GM18873 (cell line): ENCODE measurements around the gene PTGES3L.
"Not testable (repeated sequence)": the region's sequence is repeated elsewhere in the genome, so short reads cannot be mapped to it uniquely, and the experiment has no call there.

Experiments used
- ATAC-seq: cut with Tn5 transposase; IDR thresholded peaks from one replicate; pipeline ENCODE4 v1.9.1; 2021; ENCODE audit warnings: mild to moderate bottlenecking, moderate library complexity, moderate number of reproducible peaks; ENCODE audit not compliant: unreplicated experiment, low FRiP score

The PTGES3L gene

DNA sequence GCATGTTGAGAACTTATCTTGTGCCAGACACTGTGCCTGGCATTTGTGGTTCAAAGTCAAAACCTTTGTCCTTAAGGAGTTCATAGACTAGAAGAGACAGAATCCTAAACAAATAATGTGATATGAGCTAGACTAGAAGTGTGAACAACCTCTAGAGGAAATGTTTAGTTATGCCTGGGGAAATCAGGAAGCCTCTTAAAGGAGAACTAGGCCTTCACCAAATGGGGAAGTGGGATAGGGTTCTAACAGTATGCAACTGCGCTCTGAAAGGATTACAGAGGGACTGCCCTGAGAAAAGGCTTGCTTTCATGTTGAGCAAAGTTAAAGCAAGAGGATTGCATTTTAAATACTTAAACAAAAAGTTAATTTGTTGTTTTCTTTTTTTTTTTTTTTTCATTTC is 5.3 kb upstream of the PTGES3L start:
- no peak for ATAC-seq

DNA sequence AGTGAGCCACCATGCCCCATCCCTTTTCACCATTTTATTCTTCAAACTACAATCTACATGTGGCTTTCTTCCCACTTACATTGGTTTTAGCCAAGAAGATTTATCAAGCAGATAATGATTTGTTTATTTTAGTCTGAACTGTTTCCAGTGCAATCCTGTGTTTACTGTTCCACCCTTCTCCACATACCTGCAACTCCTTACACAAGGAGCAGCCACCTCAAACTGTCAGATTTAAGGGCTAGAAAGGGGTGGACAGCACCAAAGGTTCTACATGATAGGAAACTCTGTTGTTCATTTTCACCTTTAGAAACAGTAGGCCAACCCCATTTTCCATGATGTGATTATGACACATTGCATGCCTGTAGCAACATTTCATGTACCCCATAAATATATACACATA is 2.4 kb upstream of the PTGES3L start:
- ATAC-seq: no peak

DNA sequence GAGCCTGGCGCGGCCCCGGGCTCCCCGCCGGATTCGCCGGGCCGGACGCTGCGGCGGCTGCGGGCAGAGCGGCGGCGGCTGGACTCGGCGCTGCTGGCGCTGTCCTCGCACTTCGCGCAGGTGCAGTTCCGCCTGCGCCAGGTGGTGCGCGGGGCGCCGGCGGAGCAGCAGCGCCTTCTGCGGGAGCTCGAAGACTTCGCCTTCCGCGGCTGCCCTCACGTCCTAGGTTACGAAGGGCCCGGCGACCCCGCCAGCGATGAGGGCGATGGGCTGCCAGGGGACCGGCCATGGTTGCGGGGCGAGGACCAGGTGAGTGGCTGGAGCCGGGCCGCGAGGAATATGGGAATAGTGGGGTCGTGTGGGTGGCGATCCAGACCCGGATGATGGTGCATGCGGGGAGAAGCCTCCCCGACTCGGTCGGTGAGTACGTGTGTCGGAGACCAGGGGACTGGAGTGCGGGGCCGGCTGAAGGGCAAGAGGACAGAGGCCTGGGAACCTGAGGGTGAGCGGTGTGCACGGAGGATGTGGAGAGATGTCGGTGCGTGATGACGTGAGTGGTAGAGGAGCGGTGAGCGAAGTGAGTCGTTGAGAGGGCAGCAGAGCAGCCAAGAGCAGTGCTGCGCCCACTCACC is 1.0 kb upstream of the PTGES3L start:
- ATAC-seq: peak; percentile 42

DNA sequence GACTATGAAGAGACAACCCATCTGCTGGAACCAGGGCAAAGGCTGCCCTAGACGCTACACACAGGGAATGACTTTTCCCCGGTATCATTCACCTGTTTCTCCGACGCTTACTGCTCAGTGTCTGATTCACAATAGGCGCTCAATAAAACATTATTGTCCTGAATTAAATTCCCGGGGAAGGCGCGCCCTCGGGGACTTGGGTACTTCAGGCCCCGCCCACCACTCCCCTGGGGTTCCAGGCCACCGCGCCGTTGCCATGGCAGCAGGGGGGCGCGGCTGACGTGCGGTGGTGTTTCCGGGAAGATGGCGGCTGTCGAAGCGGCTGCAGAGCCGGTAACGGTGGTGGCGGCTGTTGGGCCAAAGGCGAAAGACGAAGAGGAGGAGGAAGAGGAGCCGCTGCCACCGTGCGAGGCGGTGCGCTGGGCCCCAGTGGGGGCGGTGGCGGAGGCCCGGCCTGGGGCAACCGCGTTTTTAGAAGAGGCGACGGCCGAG is 440 bp upstream of the PTGES3L start, which contains the start of gene RUNDC1:
Gene RUNDC1 (plus strand): TSS at position 292 of the 492 bp plus-strand sequence. CDS start 12 bp downstream, at position 304.
- peak; percentile 38 for ATAC-seq

DNA sequence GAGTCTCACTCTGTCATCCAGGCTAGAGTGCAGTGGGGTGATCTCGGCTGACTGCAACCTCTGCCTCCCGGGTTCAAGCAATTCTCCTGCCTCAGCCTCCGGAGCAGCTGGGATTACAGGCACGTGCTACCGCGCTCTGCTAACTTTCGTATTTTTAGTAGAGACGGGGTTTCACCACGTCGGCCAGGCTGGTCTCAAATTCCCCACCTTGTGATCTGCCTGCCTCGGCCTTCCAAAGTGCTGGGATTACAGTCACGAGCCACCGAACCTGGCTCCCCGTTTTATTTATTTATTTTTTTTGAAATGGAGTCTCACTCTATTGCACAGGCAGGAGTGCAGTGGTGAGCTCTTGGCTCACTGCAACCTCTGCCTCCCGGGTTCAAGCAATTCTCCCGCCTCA is 4.2 kb downstream of the PTGES3L start:
- not testable (repeated sequence) for ATAC-seq

DNA sequence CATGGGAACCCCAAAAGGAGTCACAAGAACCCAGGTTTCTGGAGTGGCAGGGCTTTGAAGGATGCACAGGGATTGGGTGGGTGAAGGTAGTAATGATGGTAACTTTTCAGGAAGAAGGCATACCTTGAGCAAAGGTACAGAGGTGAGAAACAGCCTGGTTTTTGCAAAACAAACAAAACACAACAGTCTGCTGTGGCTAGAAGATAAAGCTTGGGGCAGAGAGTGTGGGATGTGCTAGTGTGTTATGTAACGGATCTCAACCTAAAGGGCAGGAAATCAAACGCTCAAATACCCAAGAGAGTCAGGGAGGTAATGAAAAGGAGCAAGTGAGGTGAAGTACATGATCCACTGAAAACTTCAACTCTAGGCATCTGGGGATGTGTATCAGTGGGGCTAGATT is 4.6 kb downstream of the PTGES3L start:
- ATAC-seq: no peak

DNA sequence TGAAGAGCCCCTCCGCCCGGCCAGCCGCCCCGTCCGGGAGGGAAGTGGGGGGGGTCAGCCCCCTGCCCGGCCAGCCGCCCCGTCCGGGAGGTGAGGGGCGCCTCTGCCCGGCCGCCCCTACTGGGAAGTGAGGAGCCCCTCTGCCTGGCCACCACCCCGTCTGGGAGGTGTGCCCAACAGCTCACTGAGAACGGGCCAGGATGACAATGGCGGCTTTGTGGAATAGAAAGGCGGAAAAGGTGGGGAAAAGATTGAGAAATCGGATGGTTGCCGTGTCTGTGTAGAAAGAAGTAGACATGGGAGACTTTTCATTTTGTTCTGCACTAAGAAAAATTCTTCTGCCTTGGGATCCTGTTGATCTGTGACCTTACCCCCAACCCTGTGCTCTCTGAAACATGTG is 6.6 kb downstream of the PTGES3L start:
- not testable (repeated sequence) for ATAC-seq

DNA sequence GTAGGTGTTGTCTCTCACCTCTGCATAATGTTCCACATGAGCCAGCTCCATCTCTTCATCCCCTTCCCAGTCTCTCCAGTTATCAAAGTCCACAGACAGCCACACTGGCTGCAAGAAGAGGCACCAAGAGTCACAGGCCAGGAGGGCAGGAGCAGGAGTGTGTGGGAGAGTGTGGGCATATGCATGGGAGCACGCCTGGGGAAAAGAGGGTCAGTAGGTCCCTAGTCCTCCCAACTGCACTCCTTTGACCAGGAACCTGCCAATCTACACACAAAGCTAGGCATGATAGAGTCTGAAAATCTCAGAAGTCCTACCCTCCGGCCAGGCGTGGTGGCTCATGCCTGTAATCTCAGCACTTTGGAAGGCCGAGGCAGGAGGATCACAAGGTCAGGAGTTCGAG is 8.3 kb downstream of the PTGES3L start:
- no peak for ATAC-seq

DNA sequence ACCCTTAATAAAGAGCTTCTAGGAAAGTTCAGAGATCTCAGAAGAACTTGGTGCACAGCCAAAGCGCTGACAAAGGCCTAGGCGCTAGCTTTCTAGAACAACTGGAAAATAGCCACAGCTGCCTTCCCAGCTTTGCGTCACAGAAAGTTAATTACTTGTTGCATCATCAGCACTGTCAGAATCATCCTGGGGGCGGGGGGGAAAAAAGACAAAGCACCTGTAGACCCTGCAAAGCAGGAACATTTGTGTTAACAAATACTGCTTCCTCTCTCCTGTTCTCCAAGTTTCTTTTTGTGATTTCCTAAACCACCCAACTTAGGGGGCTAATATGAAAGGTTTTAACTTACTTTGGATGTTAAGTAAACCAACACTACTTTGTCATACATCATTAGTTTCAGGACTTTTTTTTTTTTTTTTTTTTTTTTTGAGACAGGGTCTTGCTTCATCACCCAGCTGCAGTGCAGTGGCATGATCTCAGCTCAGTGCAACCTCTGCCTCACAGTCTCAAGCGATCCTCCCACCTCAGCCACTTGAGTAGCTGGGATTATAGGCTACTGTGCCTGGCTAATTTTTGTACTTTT is 10.8 kb downstream of the PTGES3L start:
- ATAC-seq: no peak

DNA sequence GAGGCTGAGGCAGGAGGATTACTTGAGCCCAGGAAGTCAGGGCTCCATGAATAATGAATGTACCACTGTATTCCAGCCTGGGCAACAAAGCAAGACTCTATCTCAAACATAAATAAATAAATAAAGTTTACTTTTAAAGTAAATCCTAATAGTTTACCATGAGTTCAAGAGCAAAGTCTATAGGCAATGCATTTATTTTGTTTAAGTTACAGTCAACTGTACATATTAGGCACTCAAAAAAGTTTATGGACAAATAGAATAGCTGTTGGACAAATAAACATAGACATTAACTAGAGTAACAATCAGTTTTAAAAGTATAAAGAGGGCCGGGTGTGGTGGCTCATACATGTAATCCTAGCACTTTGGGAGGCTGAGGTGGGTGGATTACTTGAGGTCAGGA is 12.0 kb downstream of the PTGES3L start:
- no peak for ATAC-seq

DNA sequence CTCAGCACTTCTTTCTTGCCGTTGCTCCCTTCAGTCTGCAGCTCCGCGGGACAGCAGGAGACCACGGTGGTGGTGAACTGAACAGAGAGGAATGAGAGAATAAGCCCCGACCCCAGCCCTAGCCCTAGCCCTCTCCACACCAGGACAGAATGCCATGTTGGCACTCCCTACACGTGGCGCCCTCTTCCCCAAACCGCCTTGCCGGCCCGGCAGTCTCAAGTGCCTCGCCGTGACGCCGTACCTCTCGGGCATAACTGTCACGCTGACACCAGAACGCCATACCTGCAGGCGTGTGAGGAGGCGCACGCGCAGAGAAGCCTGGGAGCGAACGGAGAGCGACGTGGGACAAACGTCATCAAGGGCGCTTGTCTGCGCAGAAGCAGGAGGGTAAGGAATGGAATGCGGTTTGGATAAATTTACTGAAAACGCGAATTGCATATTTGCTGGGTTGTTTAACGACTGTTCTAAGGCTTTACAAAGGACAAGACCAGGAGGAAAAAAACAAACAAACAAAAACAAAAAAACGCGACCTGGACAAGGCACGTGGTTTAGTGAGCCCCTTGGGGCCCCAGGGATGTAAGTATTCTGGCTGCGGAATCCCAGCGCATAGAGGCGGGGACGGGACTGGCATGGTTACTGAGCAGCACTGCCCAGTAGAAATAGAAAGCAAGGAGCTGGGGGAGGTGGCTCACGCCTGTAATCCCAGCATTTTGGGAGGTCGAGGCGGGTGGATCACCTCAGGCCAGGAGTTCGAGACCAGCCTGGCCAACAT is 15.5 kb downstream of the PTGES3L start, which contains the start of gene AARSD1:
Gene AARSD1 (minus strand): TSS at position 294 of the 772 bp plus-strand sequence. CDS start 14 bp downstream, at position 280.
- ATAC-seq: no peak

DNA sequence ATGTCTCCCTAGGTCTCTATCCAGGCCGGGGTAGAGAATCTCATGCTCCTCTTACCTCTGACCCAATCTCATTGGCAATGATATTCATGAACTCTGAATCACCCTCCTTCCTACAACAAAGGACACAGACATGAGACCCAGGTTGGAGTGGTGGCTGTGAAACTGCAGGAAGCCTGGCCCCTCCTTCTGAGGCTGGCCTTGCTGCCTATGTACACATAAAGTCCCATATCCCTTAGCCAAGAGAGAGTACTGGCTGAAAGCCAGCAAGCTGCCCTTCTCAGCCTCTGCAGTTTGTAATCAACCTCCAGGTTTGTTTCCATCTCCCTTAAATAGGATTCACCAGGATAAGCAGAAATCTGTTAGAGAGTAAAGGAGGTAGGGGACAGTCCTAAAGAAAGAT is 26.2 kb downstream of the PTGES3L start:
- ATAC-seq: no peak

DNA sequence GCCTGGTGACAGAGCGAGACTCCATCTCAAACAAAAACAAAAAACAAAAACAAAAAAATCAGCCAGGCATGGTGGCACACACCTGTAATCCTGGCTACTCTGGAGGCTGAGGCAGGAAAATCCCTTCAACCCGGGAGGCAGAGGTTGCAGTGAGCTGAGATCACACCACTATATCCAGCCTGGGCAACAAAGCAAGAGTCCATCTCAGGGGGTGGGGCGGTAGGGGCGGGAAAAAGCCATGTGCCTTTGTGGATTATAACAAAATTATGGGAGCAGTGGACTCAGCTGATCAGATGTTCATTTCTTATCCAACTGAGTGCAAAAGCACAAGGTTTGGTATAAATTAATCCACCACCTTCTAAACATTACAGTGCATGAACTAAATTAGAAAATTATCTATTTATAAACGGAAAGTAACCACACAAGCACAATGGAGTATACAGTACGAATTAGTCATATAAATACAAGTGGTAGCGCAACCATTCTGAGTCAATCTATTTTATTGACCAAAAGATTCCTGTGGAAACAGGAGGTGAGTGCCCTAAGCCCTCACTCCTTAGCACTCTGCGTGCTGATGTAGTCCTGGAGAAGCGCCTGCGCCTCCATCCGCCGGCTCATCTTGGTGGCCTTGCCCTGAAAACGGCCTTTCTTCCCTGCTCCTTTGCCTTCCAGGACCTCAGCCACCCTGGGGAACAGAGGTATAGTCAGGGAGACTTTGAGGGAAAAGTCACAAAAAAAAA is 29.7 kb downstream of the PTGES3L start:
- no peak for ATAC-seq

DNA sequence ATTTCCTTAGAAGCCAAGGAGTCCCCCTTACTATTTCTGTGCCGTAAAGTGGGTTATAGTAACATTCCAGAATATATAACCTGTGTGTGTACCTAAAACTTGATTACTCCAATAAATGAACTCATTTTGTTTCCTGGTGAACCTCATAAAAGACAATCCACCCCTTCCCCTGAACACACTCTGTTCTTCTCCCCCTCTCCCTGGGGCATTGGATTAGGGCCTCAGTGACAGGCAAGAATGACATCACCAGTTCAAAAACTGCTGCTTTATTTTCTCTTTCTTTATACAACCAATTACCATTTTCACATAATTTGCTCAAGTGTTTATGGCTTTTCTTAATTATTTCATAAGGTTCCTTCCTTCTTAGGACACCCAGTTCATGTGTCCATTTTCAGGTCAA is 33.1 kb downstream of the PTGES3L start:
- no peak for ATAC-seq

DNA sequence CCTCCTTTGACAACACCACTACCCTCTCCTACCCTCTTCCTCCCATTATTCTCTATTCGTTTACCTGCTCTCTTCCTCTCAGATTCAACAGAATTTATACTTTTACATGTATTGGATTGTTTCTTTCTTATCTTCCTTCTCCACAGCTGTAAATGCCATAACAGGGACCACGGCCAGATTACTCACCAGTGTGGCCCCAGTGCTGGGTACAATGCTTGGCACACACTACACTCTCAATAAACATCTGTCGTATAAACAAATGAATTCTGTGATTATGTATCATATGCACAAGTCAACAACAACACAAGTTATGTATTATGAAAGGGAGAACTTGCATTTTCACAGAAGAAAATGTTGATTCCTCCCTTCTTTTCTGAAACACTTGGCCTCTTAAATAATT is 35.7 kb downstream of the PTGES3L start:
- no peak for ATAC-seq

DNA sequence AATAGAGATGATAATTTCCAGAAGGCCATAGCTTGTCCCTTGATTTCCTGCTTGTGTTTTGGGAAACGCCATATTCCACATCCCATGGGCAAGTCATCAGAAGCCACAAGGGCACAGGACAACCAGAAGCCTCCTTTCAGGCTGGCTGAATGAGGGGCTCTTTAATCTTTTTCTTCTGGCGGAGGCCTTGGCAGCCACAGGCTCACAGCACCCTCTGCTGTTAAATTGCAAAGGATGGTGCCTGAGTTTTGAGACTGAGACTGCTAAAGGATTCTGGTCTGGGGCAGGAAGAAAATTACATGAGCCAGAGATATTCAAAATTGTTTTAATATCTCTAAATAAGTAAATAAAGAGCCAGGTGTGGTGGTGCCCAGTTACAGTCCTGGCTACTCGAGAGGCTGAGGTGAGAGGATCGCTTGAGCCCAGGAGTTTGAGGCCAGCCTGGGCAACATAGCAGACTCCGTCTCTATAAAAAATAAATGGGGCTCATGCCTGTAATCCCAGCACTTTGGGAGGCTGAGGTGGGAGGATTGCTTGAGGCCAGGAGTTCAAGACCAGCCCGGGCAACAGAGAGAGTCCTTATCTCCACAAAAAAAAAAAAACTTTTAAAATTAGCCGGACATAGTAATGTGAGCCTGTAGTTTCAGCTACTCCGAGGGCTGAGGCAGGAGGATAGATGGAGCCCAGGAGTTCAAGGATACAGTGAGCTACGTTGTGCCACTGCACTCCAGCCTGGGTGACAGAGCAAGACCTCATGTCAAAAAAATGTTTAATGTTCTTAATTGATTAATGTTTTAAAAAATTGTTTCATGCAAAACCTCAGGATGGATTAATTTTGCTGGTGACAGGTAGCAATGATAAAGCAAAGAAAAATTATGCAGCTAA is 41.9 kb downstream of the PTGES3L start:
- ATAC-seq: no peak

DNA sequence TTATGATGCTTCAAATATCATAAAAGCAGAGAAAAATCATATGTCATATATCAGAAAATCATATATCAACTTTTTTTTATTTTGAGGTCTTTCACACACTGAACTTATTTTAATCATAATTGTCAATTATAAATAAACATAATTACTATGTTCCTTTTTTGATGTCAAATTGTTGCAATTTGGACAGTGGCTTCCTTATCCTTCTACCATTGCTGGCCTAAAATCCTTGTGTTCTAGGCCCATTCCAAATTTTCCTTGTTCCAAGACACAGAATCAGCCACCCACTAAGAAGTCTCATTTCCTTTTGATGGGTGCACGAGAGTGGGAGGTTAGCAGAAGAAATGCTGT is 50.4 kb downstream of the PTGES3L start:
- no peak for ATAC-seq

DNA sequence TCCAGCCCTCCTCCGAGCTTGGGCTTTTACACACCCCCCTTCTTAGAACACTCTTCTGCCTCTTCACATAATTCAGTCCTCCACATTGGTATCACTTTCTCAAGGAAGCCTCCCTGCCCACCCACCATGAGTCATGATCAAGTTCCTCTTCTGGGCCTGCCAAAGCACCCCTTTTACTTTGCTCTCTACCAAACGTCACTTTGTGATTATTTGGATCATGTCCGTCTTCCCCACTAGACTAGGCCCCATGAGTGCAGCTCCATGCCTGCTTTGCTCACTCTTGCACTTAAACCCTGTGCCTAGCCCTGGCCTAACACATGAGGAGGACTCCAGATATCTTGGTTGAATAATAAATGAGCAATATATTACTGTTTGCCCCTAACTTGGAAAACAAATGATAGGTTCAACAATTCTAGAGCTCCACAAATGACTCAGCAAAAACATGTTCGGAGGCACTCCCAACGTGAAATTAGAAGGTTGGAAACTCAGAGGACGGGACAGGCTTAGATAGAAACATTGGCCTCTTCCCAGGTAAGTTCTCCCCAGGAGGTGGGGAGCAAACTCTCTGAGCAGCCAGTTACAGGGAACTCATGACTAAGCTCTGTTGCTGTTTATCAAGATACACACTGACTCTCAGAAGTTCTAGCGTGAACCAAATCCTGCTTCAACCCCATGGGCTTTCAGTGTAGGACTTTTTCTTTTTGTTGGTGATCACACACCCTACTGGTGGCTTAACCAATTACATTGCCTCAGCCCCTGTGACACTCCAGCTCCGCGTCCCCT is 51.0 kb downstream of the PTGES3L start:
- no peak for ATAC-seq

DNA sequence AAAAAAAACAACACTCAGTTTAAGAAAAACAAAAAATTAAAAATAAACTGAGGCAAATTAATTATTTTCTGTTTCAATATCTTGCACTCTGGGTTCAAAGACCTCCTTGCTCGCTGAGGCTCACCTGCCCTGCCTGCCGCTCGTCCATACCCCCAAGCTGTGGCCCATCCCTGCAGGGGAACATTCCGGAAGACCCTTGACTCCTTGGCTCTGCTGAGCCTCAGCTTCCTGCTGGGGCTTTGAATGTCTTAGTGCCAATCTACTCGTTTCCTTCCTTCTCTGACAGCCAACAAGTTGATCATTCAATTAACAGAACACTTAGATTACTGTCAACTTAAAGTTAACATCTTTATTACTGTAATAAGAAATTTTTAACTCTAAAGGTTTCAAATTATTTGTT is 55.0 kb downstream of the PTGES3L start:
- no peak for ATAC-seq
